Kidney glomerular epithelial cell (primary cell): ENCODE data around the gene SH3BP5L.

Experiments used
- DNase-seq: peaks from one replicate; lab custom pipeline; 2025; lab: John Stamatoyannopoulos, UW

Gene SH3BP5L

GRCh38 chr1:248825573-248825908 lies 174 bp downstream of the SH3BP5L start:
- no peak for DNase-seq

GRCh38 chr1:248825136-248825535 lies 579 bp downstream of the SH3BP5L start:
- no peak for DNase-seq

GRCh38 chr1:248824701-248825100 lies 1.0 kb downstream of the SH3BP5L start:
- DNase-seq = no peak

- peak; percentile 13 for DNase-seq
These were observed 1.4 kb downstream of the SH3BP5L start for GRCh38 chr1:248824301-248824700.

- peak; percentile 62 for DNase-seq
These were observed 2.2 kb downstream of the SH3BP5L start for GRCh38 chr1:248823517-248824001.

- DNase-seq = peak; percentile 52
These were observed 3.3 kb downstream of the SH3BP5L start for GRCh38 chr1:248822148-248823032.

- no peak for DNase-seq
These were observed 4.1 kb downstream of the SH3BP5L start for GRCh38 chr1:248821641-248822040.

GRCh38 chr1:248821101-248821500 lies 4.6 kb downstream of the SH3BP5L start:
- DNase-seq = peak; percentile 98

GRCh38 chr1:248820041-248820585 lies 5.6 kb downstream of the SH3BP5L start:
- no peak for DNase-seq

- DNase-seq = no peak
These were observed 7.0 kb downstream of the SH3BP5L start for GRCh38 chr1:248818505-248819374.

GRCh38 chr1:248817065-248817464 lies 8.7 kb downstream of the SH3BP5L start:
- no peak for DNase-seq

- no peak for DNase-seq
These were observed 9.5 kb downstream of the SH3BP5L start for GRCh38 chr1:248816042-248816851.

GRCh38 chr1:248815407-248816034 lies 10.2 kb downstream of the SH3BP5L start:
- DNase-seq = no peak

- DNase-seq = no peak
These were observed 11.4 kb downstream of the SH3BP5L start for GRCh38 chr1:248814351-248814750.

GRCh38 chr1:248813546-248813945 lies 12.2 kb downstream of the SH3BP5L start:
- DNase-seq = no peak

GRCh38 chr1:248812736-248813425 lies 12.8 kb downstream of the SH3BP5L start:
- DNase-seq = no peak

- DNase-seq = no peak
These were observed 13.9 kb downstream of the SH3BP5L start for GRCh38 chr1:248811514-248812490.

GRCh38 chr1:248810727-248811513 lies 14.8 kb downstream of the SH3BP5L start:
- no peak for DNase-seq
